ENCODE results near the gene FUT7.

The FUT7 gene

DNA sequence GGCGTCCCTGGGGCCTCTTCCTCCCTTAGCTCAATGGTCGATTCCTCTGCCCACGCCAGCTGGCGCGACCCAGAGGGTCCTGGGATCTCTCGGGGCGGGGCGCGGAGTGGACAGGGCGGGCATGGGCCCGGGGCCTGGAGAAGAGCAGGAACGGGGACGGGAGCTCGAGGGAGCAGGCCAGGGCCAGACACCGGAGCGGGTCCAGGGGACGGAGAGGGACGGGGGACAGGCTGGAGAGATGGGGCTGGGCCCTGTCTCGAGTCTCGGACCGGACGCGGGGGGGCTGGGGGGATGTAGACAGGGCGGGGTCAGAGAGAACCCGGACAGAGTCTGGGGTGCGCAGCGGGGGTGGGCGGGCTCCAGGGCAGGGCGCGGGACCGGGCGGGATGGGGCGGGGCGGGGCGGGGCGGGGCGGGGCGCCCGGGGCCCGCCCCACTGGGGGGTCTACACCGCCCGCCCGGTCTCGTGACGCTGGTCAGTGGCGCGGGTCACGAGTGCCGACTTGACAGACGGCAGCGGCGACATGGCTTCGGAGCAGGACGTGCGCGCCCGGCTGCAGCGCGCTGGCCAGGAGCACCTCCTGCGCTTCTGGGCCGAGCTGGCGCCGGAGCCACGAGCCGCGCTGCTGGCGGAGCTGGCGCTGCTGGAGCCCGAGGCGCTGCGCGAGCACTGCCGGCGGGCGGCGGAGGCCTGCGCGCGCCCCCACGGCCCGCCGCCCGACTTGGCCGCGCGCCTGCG is 45.3 kb upstream of the FUT7 start, which contains the start of gene UAP1L1:
UAP1L1 (plus strand) TSS at position 508 of the 738 bp plus-strand sequence; CDS start at position 524, 16 bp downstream.
- Histone ChIP-seq H3K4me1 (peaks cover 8% of the 10 kb centered on the region), H3K9me3 (no peaks in the 10 kb centered on the region), H3K4me3 (ENCODE audit: low read depth, low read length) (peak within 1 kb of the TSS; percentile 71), H3K27me3 (no peaks in the 10 kb centered on the region), H3K36me3 (peaks cover 34% of the 10 kb centered on the region)
- TF ChIP-seq, protein P1, sequence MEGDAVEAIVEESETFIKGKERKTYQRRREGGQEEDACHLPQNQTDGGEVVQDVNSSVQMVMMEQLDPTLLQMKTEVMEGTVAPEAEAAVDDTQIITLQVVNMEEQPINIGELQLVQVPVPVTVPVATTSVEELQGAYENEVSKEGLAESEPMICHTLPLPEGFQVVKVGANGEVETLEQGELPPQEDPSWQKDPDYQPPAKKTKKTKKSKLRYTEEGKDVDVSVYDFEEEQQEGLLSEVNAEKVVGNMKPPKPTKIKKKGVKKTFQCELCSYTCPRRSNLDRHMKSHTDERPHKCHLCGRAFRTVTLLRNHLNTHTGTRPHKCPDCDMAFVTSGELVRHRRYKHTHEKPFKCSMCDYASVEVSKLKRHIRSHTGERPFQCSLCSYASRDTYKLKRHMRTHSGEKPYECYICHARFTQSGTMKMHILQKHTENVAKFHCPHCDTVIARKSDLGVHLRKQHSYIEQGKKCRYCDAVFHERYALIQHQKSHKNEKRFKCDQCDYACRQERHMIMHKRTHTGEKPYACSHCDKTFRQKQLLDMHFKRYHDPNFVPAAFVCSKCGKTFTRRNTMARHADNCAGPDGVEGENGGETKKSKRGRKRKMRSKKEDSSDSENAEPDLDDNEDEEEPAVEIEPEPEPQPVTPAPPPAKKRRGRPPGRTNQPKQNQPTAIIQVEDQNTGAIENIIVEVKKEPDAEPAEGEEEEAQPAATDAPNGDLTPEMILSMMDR (IDR thresholded peaks at IDR 0.05; ENCODE audit: low read depth, low read length) = no peak
- peak; percentile 80 for DNase-seq

DNA sequence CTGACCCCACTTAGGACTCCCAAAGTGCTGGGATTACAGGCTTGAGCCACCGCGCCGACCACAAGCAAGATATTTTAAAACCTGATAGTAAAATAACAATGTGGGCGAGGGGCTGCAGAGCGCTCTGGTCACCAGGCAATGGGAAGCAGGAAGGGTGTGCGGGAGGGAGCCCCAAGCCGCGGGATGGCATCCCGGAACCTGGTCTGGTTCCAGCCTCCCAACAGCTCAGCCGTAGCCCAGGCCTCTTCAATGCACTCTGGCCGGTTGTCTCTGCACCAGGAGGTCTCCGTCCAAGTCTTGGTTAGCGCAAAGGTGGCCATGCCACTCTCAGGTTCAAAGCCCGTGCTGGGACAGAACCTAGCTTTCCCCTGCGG is 44.7 kb upstream of the FUT7 start:
- Histone ChIP-seq H3K4me3 (ENCODE audit: low read depth, low read length) (peak overlapping the region; percentile 33; the same call in 1 of the 2 replicates), H3K4me1 (peaks cover 11% of the 10 kb centered on the region)

DNA sequence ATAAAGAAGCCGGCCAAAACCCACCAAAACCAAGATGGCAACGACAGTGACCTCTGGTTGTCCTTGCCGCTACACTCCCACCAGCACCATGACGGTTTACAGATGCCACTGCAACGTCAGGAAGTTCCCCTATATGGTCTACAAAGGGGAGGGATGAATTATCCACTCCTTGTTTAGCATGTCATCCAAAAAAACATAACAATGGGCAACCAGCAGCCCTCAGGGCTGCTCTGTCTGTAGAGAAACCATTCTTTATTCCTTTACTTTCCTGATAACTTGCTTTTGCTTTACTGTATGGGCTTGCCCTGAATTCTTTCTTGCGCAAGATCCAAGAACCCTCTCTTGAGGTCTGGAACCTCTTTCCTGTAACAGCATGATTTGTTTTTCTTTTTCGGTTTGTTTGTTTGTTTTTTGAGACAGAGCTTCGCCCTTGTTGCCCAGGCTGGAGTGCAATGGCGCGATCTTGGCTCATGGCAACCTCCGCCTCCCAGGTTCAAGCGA is 43.4 kb upstream of the FUT7 start:
- Histone ChIP-seq H3K36me3 (peaks cover 21% of the 10 kb centered on the region), H3K4me1 (peaks cover 21% of the 10 kb centered on the region), H3K9me3 (no peaks in the 10 kb centered on the region), H3K27me3 (no peaks in the 10 kb centered on the region), H3K4me3 (ENCODE audit: low read depth, low read length) (no peak overlapping the region)
- no peak for DNase-seq
- TF ChIP-seq, protein P1 (IDR thresholded peaks at IDR 0.05; ENCODE audit: low read depth, low read length) = no peak

More for the DNA sequence above, 44.7 kb upstream of the FUT7 start:
- TF ChIP-seq, protein P1 (IDR thresholded peaks at IDR 0.05; ENCODE audit: low read depth, low read length) = no peak
- Histone ChIP-seq H3K27me3 (no peaks in the 10 kb centered on the region), H3K36me3 (peaks cover 29% of the 10 kb centered on the region), H3K9me3 (no peaks in the 10 kb centered on the region)
- no peak for DNase-seq

DNA sequence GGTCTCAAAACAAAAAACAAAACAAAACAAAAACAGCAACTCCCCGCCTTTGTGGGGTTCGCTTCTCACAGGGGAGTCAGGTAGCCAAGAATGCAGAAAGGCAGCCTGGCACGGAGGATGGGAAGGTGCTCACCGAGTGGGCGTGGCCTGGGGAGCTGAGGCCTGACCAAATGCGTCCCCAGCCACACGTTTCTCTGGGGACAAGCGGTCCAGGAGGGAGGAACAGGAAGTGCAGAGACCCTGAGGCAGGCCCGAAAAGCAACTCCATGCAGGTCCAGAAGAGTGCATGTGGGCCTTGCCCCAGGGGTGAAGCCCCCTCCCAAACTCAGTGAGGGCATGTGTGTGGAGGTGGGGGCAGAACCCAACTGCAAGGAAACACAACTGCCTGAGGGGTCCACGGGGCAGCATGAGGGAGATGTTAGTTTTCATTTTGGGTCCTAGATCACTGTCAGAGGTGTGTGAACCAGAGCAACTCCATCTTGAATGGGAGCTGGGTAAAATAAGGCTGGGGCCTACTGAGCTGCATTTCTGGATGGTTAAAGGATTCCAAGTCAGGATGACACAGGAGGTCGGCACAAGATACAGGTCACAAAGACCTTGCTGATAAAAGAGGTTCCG is 42.9 kb upstream of the FUT7 start:
- no peak for DNase-seq
- peaks cover 15% of the 10 kb centered on the region for H3K36me3 ChIP-seq
- TF ChIP-seq, protein P1 (IDR thresholded peaks at IDR 0.05; ENCODE audit: low read depth, low read length) = no peak
- H3K9me3 ChIP-seq = no peaks in the 10 kb centered on the region
- H3K4me1 ChIP-seq = peaks cover 21% of the 10 kb centered on the region
- H3K4me3 ChIP-seq (ENCODE audit: low read depth, low read length) = no peak overlapping the region
- H3K27me3 ChIP-seq = no peaks in the 10 kb centered on the region

DNA sequence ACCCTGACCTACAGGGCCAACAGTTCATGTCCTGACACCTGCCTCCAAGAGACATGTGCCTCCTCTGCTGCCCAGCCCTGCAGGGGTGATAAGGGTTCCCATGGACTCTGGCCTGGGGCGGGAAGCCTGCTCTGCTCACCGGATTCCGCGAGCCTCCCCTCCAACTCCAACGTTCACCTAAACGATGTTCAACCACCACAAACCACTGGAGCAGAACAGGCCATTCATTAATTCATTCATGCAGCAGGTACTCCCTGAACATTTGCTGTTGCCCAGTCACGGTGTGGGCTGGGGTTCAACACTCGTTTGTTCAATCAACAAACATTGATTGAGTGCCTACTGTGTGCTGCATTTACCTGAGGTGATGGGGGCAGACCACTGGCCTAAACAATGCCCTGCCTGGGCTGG is 42.1 kb upstream of the FUT7 start:
- Histone ChIP-seq H3K9me3 (no peaks in the 10 kb centered on the region), H3K36me3 (peaks cover 7% of the 10 kb centered on the region), H3K4me1 (peaks cover 21% of the 10 kb centered on the region), H3K27me3 (no peaks in the 10 kb centered on the region), H3K4me3 (ENCODE audit: low read depth, low read length) (no peak overlapping the region)
- TF ChIP-seq, protein P1 (IDR thresholded peaks at IDR 0.05; ENCODE audit: low read depth, low read length) = no peak
- DNase-seq = no peak

DNA sequence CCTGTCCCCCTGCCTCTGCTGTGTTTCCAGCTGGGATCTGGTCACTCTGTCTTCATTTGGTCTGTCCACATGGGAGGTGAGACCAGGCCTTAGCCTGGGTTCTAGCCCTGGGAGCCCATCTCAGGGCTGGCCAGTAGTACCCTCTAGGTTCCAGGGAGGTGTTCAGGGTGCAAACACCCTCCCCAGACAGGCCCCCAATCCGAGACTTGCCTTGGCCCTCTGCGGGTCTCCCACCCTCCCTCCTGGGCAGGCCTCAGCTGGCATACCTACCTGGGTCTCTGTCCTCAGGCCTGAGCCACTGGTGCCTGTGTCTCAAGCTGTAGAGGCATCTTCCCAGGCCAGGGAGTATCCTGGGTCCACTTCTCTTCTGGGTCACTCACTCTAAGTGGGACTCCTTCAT is 39.4 kb upstream of the FUT7 start:
- Histone ChIP-seq H3K9me3 (no peaks in the 10 kb centered on the region), H3K4me1 (peaks cover 20% of the 10 kb centered on the region), H3K27me3 (no peaks in the 10 kb centered on the region), H3K4me3 (ENCODE audit: low read depth, low read length) (peak overlapping the region; percentile 74), H3K36me3 (peaks cover 10% of the 10 kb centered on the region)
- no peak for DNase-seq
- TF ChIP-seq, protein P1 (IDR thresholded peaks at IDR 0.05; ENCODE audit: low read depth, low read length) = no peak
